COLO668 (cell line): ENCODE results near the gene SPDYE3.
"Not testable (repeated sequence)": the region's sequence is repeated elsewhere in the genome, so short reads cannot be mapped to it uniquely, and the experiment has no call there.

ENCODE experiments used
- DNase-seq: peaks from one replicate; lab custom pipeline; 2025; ENCODE audit not compliant: unreplicated experiment; lab: John Stamatoyannopoulos, UW

Gene SPDYE3

DNA sequence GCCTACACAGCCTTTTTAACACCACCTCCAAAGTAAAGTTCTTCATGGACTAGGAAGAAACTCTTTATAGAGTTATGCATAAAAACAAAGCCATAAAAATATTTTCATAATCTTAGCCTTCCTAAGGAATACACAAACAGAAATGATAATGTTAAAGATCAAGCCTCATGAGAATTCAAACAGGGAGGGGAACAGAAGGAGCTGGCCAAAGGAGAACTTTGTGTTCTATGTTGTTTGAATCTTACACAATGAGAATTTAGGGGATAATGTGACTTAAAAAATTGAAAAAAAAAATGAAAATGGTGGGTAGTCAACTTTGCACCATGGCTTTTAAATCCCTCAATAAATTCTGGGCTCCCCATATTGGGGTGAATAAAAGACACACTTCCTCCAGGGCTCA, 41.3 kb downstream of the SPDYE3 start:
- DNase-seq: no peak

DNA sequence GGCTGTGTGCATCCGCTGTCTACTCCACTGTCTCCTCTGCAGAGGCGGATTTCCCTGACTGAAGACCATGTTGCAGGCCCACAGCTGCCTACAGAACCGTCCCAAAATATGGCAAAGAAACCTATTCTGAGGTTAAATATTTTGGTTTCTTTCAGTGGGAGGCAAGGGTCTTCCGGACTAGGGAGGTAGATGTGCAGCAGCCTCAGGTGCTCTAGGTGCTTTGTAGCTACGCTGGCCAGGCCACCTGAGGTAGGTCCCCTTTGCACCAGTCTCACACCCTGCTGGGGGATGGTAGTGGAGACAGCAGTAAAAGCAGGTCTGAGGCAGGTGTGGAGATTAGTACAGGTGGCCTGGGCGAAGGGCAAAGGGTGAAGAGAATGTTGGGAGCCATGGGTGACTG, 42.3 kb downstream of the SPDYE3 start:
- no peak for DNase-seq

DNA sequence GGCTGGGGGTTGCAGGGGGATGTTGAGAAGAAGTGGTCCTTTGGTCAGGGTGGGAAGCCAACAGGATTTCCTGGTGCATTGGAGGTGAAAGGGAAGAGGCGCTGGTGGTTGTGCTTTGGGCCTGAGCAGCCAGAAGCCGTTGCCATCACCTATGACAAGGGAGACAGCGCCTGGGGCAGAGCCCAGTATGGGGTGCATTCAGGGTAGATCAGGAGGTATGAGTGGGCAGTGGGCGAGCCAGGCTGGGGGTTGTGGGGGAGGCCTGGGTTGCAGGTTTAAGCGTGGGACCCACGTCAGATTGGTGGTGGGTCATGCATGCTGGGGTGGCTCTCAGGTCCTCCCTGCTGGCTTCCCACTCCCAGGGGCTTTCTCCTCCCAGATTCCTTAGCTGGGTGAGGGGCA, 44.2 kb downstream of the SPDYE3 start:
- no peak for DNase-seq

DNA sequence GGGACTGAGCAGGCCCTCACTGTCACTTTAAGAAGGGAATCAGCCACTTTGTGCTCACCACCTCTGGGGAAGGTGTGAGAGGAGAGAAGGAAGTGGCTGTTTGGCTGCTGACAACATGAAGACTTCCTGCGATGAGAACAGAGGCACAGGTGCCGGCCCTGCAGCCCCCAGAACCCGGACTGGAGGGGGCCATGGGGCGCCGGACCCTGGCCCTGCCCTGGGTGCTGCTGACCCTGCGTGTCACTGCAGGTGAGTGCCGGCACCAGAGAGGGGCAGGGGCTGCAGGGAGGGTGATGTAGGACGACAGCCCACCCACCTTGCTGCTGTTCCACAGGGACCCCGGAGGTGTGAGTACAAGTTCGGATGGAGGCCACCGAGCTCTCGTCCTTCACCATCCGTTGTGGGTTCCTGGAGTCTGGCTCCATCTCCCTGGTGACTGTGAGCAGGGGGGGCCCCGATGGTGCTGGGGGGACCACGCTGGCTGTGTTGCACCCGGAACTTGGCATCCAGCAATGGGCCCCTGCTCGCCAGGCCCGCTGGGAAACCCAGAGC, 44.8 kb downstream of the SPDYE3 start:
- DNase-seq: not testable (repeated sequence)

DNA sequence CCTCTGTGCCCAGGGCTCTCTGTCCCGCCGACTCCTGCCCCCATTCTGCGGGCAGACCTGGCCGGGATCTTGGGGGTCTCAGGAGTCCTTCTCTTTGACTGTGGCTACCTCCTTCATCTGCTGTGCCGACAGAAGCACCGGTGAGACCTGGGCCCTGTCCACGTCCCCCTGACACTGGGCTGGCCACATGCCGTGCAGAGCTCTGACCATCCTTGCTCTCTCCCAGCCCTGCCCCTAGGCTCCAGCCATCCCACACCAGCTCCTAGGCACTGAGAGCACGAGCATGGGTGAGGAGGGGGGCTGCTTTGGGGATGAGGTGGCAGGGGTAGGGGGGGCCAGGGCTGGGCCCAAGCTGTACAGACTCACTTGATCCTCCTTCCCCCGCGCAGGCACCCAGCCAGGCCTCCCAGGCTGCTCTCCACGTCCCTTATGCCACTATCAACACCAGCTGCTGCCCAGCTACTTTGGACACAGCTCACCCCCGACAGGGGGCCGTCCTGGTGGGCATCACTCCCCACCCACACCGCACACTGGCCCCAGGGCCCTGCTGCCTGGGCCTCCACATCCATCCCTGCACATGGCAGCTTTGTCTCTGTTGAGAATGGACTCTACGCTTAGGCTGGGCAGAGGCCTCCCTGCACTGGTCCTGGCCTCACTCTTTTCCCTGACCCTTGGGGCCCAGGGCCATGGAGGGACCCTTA, 45.6 kb downstream of the SPDYE3 start:
- DNase-seq: no peak

DNA sequence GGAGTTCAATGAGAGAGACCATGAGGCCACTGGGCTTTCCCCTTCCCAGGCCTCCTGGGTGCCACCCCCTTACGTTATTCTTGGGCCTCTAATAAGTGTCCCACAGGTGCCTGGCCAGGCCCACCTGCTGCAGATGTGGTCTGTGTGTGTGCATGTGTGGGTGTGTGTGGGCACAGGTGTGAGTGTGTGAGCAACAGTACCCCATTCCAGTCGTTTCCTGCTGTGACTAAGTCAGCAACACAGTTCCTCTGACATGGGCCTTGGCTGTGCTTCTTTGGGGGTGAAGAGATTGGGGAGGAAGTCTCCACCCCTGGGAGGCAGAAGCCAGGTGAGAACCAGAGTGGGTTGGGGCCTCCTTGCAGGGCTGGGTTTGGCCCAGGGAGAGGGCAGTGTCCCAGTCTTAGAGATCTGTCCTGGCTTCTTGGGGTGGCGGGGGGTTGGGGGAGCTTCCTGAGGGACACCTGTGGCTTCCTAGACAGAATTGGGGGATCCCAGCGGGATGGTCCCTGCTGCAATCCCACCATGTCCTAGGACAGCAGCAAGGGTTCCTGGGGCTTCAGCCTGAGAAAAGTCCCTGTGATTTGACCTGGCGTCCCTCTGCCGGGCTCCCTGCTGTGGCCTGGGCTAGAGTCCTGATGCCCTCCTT, 46.3 kb downstream of the SPDYE3 start:
- DNase-seq: no peak

DNA sequence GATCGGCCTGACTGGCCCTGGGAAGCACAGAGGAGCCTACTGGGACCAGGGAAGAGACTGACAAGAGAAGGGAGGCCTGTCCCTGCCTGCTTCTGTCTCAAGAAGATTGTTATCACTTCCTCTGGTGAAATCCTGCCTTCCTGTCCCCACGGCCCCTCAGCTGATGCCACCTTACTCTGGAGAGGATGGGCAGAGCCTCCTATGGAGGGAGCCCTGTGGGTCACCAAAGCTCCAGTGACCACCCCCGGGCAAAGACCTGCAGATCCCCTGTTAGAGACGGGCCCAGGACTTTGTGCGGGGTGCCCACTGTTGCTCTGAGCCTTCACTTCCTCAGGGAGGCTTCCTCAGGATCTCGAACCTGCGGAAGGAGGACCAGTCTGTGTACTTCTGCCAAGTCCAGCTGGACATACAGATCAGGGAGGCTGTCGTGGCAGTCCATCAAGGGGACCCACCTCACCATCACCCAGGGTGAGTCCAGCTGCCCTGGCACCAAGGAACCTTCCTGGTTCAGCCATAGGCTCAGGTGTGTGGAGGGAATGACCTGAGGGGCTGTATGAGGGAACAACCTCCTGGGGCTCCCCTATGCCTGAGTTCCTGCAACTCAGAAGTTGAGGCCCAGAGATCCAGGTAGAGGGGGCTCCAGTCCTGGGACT, 49.0 kb downstream of the SPDYE3 start:
- DNase-seq: no peak

DNA sequence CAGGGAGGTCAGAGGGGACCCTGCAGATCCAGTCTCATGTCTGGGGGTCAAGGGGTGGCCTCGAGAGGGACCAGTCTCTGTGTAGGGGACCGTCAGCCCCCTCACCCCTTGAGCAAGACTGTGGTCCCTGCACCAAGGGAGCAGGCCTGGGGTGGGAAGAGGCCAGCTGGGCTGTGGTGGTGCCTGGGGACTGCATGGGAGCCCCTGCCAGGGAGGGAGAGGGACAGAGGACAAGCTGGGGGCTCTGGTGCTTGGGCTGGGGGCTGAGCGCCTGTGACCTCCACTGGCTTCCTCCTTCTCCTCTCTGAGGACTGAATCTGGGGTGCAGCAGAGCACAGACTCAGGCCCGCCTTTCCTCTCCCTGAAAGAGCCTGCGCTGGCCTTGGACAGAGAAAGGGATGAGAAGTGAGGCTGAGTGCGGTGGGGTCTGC, 49.6 kb downstream of the SPDYE3 start:
- DNase-seq: no peak

DNA sequence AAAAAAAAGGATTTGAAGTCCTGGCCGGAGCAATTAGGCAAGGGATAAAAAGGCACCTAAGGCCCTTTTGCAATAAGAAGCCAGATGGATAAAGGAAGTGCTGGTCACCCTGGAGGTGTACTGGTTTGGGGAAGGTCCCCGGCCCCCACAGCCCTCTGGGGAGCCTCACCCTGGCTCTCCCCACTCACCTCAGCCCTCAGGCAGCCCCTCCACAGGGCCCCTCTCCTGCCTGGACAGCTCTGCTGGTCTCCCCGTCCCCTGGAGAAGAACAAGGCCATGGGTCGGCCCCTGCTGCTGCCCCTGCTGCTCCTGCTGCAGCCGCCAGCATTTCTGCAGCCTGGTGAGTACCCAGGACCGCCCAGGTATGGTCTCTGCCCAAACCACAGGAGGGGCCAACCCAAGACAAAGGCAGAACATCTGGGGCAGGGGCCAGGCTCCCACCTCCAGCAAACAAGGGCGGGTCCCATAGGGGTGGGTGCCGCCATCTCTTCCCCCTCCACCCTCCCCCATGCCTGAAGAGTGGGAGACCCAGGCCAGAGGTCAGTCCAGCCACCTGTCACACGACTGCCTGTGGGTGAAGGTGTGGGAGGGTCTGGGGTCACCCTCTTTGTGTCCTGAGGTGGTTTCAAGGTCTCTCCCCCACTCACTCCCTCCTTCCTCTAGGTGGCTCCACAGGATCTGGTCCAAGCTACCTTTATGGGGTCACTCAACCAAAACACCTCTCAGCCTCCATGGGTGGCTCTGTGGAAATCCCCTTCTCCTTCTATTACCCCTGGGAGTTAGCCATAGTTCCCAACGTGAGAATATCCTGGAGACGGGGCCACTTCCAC, 50.7 kb downstream of the SPDYE3 start, which contains the start of gene PILRB:
TSS of gene PILRB (plus strand) at position 91 of the 830 bp plus-strand sequence. CDS start at position 277, 186 bp downstream.
- no peak for DNase-seq

DNA sequence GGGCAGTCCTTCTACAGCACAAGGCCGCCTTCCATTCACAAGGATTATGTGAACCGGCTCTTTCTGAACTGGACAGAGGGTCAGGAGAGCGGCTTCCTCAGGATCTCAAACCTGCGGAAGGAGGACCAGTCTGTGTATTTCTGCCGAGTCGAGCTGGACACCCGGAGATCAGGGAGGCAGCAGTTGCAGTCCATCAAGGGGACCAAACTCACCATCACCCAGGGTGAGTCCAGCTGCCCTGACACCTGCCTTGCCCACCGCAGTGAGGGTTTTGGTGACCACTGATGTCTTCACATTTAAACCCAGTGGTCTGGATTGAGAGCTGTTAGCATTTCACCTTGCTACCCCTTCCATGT, 51.3 kb downstream of the SPDYE3 start:
- no peak for DNase-seq

DNA sequence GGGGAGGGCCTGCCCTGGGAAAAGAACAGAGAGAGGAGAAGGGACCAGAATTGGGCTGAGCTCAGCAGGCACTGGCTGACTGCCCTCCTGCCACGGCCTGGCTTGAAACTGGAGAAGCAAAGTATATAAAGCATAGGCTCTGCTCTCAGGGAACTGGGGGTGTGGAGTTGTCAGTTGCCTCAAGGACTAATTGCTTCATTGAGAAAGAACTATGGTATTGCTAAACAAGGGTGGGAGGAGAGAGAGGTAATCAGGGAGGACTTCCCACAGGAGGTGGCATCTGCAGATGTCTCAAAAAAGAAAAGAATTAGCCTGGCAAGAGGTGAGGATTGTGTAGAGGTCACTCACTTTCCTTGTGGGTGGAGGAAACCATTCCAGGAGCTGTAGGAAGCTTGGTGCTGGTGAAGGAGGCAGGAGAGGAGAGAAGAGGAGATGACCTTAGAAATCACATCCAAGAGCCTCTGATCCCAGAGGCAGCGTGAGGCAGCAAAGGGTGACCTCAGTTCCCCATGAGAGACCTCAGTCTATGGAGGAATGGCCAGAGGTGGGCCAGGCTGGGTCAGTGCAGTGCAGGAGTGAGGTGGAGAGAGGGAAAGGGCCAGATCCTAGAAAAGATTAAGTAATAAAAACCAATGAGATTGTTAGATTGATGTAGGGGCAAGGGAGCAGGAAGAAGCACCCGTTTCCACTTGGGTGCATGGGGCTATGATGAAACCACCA, 52.8 kb downstream of the SPDYE3 start:
- DNase-seq: no peak

DNA sequence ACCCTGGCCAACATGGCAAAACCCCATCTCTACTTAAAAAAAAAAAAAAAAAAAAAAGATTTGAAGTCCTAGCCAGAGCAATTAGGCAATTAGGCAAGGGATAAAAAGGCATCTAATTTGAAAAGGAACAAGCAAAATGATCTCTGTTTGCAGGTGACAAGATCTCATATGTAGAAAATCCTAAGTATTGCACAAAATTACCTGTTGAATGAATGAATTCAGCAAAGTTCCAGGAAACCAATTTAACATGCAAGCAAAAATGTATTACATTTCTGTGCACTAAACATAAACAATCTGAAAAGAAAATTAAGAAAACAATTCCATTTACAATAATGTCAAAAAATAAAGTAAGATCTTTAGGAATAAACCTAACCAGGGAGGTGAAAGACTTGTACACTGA, 55.6 kb downstream of the SPDYE3 start:
- DNase-seq: no peak

DNA sequence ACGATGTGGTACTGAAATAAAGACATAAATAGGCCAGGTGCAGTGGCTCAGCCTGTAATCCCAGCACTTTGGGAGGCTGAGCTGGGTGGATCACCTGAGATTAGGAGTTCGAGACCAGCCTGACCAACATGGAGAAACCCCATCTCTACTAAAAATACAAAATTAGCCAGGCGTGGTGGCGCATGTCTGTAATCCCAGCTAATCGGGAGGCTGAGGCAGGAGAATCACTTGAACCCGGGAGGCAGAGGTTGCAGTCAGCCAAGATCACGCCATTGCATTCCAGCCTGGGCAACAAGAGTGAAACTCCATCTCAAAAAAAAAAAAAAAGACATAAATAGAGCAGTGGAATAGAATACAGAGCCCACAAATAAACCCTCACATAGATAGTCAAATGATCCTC, 56.3 kb downstream of the SPDYE3 start:
- not testable (repeated sequence) for DNase-seq

DNA sequence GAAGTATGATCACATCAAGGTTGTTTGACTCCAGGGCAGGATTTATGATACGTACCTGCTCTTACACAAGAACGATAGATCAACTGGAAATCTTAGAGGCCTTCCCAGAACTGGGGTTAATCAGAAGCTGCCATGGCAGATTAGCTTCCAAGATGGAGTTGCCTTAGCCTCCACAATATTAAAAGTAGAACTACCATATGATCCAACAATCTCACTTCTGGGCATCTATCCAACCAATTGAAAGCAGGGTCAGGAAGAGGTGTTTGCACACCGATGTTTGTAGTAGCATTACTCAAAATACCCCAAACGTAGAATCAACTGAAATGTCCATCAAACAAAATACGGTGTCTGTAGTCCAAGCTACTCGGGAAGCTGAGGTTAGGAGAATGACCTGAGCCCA, 57.0 kb downstream of the SPDYE3 start:
- no peak for DNase-seq

DNA sequence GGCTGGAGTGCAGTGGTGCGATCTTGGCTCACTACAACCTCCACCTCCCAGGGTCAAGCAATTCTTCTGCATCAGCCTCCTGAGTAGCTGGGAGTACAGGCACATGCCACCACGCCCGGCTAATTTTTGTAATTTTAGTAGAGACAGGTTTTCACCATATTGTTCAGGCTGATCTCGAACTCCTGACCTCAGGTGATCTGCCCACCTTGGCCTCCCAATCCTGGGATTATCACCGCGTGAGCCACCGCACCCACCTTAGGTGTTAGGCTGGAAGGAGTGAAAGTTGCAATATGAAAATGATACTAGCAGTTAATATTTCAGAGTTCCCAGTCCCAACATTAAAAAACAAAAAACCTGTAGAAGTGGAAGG, 58.5 kb downstream of the SPDYE3 start:
- not testable (repeated sequence) for DNase-seq

DNA sequence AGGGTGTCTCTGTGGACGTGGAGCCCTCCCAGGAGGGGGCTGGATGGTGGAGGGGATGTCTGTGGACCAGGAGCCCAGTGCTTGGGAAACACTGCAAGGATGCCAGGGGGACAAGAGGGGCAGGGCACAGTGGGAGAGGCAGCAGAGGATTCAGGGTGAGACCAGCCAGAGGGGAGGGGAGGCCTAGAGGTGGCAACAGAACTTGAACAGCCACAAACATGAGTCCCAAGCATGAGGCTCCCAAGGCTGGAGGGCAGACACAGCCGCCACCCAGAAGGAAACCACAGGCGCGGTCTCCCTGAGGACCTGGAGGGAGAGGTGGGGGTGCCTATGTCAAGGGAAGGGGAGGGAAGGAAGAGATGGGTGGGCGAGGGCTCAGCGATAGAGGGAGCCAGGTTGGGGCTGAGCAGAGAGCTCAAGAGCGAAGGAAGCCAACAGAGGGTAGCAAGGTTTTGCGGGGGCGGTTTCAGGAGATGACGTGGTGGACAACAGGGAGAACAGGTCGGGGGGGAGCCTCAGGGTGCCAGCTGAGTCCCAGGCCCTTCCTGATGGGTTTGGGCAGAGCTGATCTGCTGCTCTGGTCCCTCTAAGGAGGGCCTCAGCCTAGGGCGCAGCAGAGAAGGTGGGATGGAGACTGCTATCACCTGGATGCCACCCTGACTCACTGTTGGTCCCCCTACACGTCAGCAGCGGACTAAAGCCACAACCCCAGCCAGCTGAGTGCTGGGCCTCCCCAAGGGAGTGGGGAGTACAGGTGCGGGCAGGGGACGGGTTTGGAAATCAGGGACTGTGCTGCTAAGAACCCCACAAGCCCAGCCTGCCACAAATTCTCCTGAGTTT, 59.1 kb downstream of the SPDYE3 start:
- no peak for DNase-seq

DNA sequence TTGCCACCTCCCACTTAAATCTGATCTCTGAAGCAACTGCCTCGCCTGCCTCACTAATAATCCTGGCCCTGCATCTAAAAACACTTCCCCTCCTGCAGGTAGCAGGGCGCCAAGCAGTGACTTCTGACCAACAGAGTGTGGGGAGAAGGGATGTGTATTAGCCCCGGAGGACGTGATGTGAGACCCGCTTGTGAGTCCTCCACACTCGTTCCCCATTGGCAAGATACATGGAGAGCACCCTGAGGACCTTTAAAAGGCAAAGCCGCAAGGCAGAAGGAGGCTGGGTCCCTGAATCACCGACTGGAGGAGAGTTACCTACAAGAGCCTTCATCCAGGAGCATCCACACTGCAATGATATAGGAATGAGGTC, 59.7 kb downstream of the SPDYE3 start:
- DNase-seq: no peak

DNA sequence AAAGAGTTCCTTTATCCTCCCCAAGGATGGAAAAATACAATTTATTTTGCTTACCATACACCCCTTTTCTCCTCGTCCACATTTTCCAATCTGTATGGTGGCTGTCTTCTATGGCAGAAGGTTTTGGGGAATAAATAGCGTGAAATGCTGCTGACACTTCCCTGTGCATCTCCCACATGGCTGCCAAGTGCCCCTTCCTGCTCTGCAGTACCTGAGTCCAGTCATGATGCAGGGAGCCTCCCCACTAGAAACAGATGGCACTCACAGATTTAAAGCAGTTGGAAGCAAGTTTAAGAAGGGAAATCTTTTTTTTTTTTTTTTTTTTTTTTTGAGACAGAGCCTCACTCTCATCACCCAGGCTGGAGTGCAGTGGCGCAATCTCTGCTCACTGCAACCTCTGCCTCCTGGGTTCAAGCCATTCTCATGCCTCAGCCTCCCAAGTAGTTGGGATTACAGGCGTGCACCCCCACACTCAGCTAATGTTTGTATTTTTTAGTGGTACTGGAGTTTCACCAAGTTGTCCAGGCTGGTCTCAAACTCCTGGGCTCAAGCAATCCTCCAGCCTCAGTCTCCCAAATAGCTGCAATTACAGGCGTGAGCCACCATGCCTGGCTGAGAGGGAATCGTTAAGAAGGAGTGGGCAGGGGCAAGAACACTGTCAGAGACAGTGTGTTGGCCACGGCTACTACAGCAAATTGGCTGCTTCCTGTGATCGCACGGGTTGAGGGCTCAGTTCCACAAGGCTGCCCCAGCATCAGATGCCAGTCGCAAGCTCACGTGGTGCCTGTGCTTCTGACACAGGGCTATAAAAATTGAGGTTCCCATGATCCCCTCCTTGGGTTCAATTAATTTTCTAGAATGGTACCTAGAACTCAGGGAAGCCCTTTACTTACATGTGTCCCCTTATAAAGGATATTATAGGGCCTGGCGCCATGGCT, 60.4 kb downstream of the SPDYE3 start:
- no peak for DNase-seq

DNA sequence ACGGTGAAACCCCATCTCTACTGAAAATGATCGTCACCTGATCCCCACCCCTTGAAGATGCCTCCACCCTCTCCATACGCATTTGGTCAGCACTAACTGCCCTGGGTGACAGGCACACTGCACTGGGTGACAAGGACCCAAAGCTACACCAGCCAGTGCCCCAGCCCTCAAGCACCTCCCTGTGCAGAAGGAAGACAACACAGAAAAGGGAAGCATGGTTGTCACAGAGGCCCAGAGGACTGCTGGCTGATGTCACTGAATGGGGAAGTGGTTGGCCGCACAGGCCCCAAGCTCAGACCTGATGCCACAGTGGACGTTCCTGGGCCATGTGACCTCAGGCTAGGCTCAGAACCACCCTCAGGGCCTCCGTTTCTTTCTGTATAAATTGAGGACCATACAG, 61.6 kb downstream of the SPDYE3 start:
- DNase-seq: no peak
